Prostate gland (tissue), 2 donors: ENCODE results near the gene UNK. TPM values are rescaled to one million over a fixed set of nuclear protein-coding genes. Genes with fewer than 3 reads are reported as not detected.
A peak's percentile ranks its signal among the peaks of the same experiment; 100 is the strongest.

Experiments
- DNase-seq: peaks from one replicate; pipeline ENCODE4 v3.0.0-alpha.2; 2019; ENCODE audit warnings: low spot score
- H3K27ac ChIP-seq, 2 donors: fragments of 200-600 bp; sonication (generic); 2 replicates each; pipeline ENCODE4 v1.5.1; 2017 to 2019
- H3K27me3 ChIP-seq: fragments of 200-600 bp; sonication (generic); replicated peaks from 2 replicates; pipeline ENCODE4 v1.5.1; 2019; ENCODE audit not compliant: insufficient read depth
- H3K36me3 ChIP-seq, 2 donors: fragments of 200-600 bp; sonication (generic); 1 replicate in 1 of 2; 2 replicates in 1 of 2; pipeline versions ENCODE4 v1.5.1 to v1.8.1; 2017 to 2019
- H3K4me1 ChIP-seq: fragments of 200-600 bp; sonication (generic); replicated peaks from 2 replicates; pipeline ENCODE4 v1.5.1; 2019
- H3K4me3 ChIP-seq, 2 donors: fragments of 200-600 bp; sonication (generic); 2 replicates each; pipeline ENCODE4 v1.5.1; 2017 to 2019
- H3K9me3 ChIP-seq: fragments of 200-600 bp; sonication (generic); 2 replicates; pipeline ENCODE4 v1.5.1; 2017
- POLR2A ChIP-seq: fragments of 450-650 bp; IDR thresholded peaks from one replicate; pipeline ENCODE4 v1.6.1; 2016; ENCODE audit warnings: antibody characterized with exemption, mild to moderate bottlenecking
- POLR2AphosphoS5 ChIP-seq: sonication (generic); formaldehyde crosslinking; IDR thresholded peaks from one replicate; pipeline ENCODE4 v1.6.1; 2017; ENCODE audit warnings: antibody characterized with exemption
- WGBS: methylation state at CpG from one replicate; pipeline ENCODE4 v1.1.5; 2018; 5-methylcytosine and 5-hydroxymethylcytosine counted together
- intact Hi-C: fragments of 100-400 bp; cut with DNase I; formaldehyde crosslinking; loops from one replicate; pipeline ENCODE4 v1.14.2; 2022
- total RNA-seq, 2 donors: library from RNA; depleted of rRNA; stranded (reverse); fragments of >200 nt; gene quantifications; one replicate each; pipeline ENCODE4 v1.1.0, GENCODE V29; 2016
- TF ChIP-seq, protein P1 (sequence below), 4 experiments: fragments of 200-600 bp in 2 of 4; fragments of 450-650 bp in 2 of 4; sonication (generic) in 2 of 4; IDR thresholded peaks; 1 replicate in 3 of 4; 2 replicates in 1 of 4; pipeline ENCODE4 v1.5.1; 2016 to 2019; ENCODE audit warnings: antibody characterized with exemption in 4 of 4, mild to moderate bottlenecking in 2 of 4, moderate library complexity in 2 of 4

The UNK gene
- total RNA-seq, 2 donors from 2014 or later: 68.9 to 72.5 TPM

- TF ChIP-seq POLR2AphosphoS5 (no peak), POLR2A (no peak)
- TF ChIP-seq, protein P1, sequence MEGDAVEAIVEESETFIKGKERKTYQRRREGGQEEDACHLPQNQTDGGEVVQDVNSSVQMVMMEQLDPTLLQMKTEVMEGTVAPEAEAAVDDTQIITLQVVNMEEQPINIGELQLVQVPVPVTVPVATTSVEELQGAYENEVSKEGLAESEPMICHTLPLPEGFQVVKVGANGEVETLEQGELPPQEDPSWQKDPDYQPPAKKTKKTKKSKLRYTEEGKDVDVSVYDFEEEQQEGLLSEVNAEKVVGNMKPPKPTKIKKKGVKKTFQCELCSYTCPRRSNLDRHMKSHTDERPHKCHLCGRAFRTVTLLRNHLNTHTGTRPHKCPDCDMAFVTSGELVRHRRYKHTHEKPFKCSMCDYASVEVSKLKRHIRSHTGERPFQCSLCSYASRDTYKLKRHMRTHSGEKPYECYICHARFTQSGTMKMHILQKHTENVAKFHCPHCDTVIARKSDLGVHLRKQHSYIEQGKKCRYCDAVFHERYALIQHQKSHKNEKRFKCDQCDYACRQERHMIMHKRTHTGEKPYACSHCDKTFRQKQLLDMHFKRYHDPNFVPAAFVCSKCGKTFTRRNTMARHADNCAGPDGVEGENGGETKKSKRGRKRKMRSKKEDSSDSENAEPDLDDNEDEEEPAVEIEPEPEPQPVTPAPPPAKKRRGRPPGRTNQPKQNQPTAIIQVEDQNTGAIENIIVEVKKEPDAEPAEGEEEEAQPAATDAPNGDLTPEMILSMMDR (IDR thresholded peaks at IDR 0.05): no peak
- peaks cover 17 to 18% of the 10 kb centered on the region in 2 donors for H3K36me3 ChIP-seq
- H3K9me3 ChIP-seq: no peaks in the 10 kb centered on the region
- H3K27me3 ChIP-seq: no peaks in the 10 kb centered on the region
- DNase-seq: no peak
- H3K4me3 ChIP-seq: no peak overlapping the region
- intact Hi-C loops: no loop called here
- no peaks in the 10 kb centered on the region for H3K4me1 ChIP-seq
- 95% methylated on average over 7 of the region's 7 CpGs for WGBS
- H3K27ac ChIP-seq: no peak overlapping the region
Measured at GRCh38 chr17:75821552-75821951, 36.9 kb downstream of the UNK start.

DNA sequence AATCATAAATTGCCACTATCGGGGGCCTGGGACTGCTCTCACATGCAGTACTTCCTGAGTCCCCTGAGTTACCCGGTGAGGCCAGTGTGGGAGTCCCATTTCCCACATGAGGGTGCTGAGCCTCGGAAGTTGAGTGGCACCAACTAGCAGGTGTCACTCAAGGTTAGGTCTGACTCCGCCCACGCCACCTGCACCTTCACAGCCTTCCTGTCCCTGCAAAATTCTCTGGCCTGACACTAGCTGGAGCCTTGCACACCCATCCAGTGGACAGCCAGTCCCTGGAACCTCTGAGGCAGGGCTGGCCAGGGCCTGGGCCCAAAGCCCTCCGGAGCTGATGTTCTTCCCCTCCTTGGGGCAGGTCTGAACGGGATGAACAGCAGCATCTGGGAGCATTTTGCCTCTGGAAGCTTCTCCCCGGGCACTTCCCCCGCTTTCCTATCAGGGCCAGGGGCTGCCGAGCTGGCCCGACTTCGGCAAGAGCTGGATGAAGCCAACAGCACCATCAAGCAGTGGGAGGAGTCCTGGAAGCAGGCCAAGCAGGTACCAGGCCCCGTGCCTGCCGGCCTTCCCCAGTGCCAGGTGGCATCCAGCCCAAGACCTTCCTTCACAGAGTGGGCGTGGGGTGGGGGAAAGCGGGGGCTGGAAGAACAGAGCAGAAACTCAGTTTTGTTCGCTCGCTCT is 37.7 kb downstream of the UNK start:
- Histone ChIP-seq H3K4me1 (no peaks in the 10 kb centered on the region), H3K27me3 (no peaks in the 10 kb centered on the region), H3K4me3 (no peak overlapping the region), H3K36me3 (peaks cover 15 to 17% of the 10 kb centered on the region in 2 donors), H3K9me3 (no peaks in the 10 kb centered on the region), H3K27ac (peak overlapping the region in 1 of 2 donors; percentile 14)
- peak; percentile 62 for DNase-seq
- intact Hi-C loops: no loop called here
- TF ChIP-seq, protein P1 (IDR thresholded peaks at IDR 0.05): no peak
- TF ChIP-seq POLR2A (no peak), POLR2AphosphoS5 (peak; percentile 26)
- 41% methylated on average over 18 of the region's 18 CpGs for WGBS

DNA sequence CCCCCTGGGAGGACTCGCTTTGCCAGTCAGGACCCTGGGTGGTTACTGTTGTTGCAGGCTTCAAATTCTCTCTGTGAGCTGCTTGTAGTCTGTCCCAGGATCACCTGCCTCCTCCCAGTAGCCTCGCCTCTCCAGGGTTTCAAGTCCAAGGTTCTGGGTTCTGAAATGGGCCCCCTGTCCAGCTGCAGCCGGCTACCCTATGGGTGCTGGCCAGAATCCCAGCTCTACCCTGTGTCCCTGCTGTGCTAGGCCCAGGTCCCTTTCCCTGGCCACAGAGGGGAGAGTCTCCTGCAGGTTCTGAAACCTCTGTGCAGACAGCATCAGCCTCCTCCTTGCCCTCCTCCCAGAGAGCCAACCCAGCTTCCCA is 38.2 kb downstream of the UNK start:
- DNase-seq: no peak
- Histone ChIP-seq H3K36me3 (peaks cover 10 to 17% of the 10 kb centered on the region in 2 donors), H3K27ac (peak overlapping the region in 1 of 2 donors; percentile 14), H3K4me3 (no peak overlapping the region), H3K9me3 (no peaks in the 10 kb centered on the region), H3K4me1 (peaks cover 1% of the 10 kb centered on the region), H3K27me3 (no peaks in the 10 kb centered on the region)
- intact Hi-C loops: no loop called here
- no peak for TF ChIP-seq POLR2AphosphoS5
- TF ChIP-seq, protein P1 (IDR thresholded peaks at IDR 0.05): no peak
- no peak for TF ChIP-seq POLR2A
- 73% methylated on average over 2 of the region's 3 CpGs for WGBS

DNA sequence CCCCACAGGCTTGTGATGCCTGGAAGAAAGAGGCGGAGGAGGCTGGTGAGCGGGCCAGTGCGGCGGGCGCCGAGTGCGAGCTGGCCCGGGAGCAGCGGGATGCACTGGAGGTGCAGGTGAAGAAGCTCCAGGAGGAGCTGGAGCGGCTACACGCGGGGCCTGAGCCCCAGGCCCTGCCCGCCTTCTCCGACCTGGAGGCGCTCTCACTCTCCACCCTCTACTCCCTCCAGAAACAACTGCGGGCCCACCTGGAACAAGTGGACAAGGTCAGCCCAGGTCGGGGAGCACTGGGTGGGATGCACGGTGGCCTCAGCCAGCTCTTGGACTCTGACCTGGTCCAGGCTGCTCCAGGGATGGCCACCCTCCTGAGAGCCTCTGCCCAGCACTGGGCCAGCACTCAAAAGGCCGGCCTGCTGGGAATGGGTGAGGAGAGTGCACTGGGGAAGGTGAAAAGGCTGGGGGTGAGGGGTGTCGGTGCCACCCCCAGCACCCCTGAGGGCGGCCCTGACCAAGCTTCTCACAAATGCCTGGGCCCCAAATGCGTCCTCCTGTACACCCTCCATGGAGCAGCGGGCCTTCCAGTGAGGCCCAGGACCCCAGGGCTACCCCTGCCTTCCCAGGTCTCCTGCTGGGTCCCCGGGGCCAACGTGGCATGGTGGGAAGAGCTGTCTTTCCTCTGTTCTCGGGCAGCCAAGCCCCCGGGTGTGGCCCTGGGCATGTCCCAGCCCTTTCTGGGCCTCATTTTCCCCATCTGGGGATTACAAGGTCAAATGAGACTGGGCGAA is 38.8 kb downstream of the UNK start:
- no peaks in the 10 kb centered on the region for H3K27me3 ChIP-seq
- H3K4me1 ChIP-seq: peaks cover 7% of the 10 kb centered on the region
- H3K9me3 ChIP-seq: no peaks in the 10 kb centered on the region
- no peak overlapping the region for H3K27ac ChIP-seq
- H3K4me3 ChIP-seq: no peak overlapping the region
- DNase-seq: no peak
- TF ChIP-seq, protein P1 (IDR thresholded peaks at IDR 0.05): no peak
- TF ChIP-seq POLR2A (no peak), POLR2AphosphoS5 (no peak)
- intact Hi-C loops: no loop called here
- 87% methylated on average over 28 of the region's 28 CpGs for WGBS
- peaks cover 10 to 16% of the 10 kb centered on the region in 2 donors for H3K36me3 ChIP-seq
